LNCaP clone FGC (cell line): ENCODE measurements around the gene SYN1.

Experiments
- DNase-seq: peaks from one replicate; pipeline ENCODE4 v3.0.0-alpha.2; 2011; ENCODE audit warnings: low read depth
- H3K4me3 ChIP-seq: 2 replicates; pipeline ENCODE4 v1.5.1; 2011; ENCODE audit warnings: mild to moderate bottlenecking, low read depth, low read length, control low read depth
- CTCF ChIP-seq: IDR thresholded peaks from 2 replicates; pipeline ENCODE4 v1.5.1; 2012; ENCODE audit warnings: mild to moderate bottlenecking; ENCODE audit not compliant: control insufficient read depth, insufficient read depth; ENCODE audit errors: extremely low read depth

The SYN1 gene

GRCh38 chrX:47566841-47567240 is 52.8 kb downstream of the SYN1 start:
- TF ChIP-seq CTCF: no peak
- no peak for DNase-seq
- H3K4me3 ChIP-seq: no peak overlapping the region

- no peak overlapping the region for H3K4me3 ChIP-seq
- no peak for TF ChIP-seq CTCF
- DNase-seq: no peak
Observed at GRCh38 chrX:47564438-47565085, 55.1 kb downstream of the SYN1 start.

- DNase-seq: no peak
- no peak overlapping the region for H3K4me3 ChIP-seq
- no peak for TF ChIP-seq CTCF
Observed at GRCh38 chrX:47563801-47564315, 55.8 kb downstream of the SYN1 start.

- TF ChIP-seq CTCF: no peak; the same call in 1 of the 2 replicates
- no peak for DNase-seq
- H3K4me3 ChIP-seq: no peak overlapping the region
Observed at GRCh38 chrX:47562615-47563243, 56.9 kb downstream of the SYN1 start.

- no peak for TF ChIP-seq CTCF
- peak overlapping the region; percentile 68 for H3K4me3 ChIP-seq
Observed at GRCh38 chrX:47561659-47562151, 58.0 kb downstream of the SYN1 start.

GRCh38 chrX:47560934-47561658 is 58.6 kb downstream of the SYN1 start, which contains the start of gene ARAF:
ARAF (plus strand) TSS chrX:47561205; CDS start chrX:47562968, 1,763 bp downstream.
- TF ChIP-seq CTCF: no peak
- peak; percentile 98 for DNase-seq
- peak within 1 kb of the TSS; percentile 68 for H3K4me3 ChIP-seq

More at GRCh38 chrX:47561659-47562151, 58.0 kb downstream of the SYN1 start:
- no peak for DNase-seq
